Loucy (cell line): ENCODE measurements around the gene NCOA1.

ENCODE experiments used
- EZH2phosphoT487 ChIP-seq: fragments of 200-600 bp; IDR thresholded peaks from 2 replicates; pipeline ENCODE4 v1.6.1; 2018; ENCODE audit warnings: antibody characterized with exemption, mild to moderate bottlenecking, moderate library complexity, borderline replicate concordance
- TF ChIP-seq, protein P1 (sequence below): fragments of 200-600 bp; sonication (generic); conservative IDR thresholded peaks from 2 replicates; pipeline ENCODE4 v1.5.1; 2014; ENCODE audit warnings: mild to moderate bottlenecking, antibody characterized with exemption, low read length

DNA sequence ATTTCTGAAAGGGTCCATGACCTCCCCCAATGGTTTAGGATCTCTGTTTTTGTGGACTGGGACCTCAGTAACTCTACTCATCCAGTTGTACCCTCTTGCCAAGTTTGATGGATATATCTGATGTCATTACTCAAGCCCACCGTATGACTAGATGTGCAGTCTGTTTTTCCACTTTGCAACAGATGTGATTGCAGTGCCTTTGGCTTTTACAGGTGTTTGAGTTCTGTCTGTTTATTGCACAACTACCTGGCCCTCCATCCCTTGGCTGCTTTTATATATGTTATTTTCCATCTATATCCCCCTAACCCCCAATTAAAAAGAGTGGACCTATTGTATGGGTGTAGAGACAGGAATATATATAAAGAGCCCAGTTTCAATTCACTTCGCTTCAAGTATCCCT is 10.8 kb downstream of the NCOA1 start:
- TF ChIP-seq, protein P1, sequence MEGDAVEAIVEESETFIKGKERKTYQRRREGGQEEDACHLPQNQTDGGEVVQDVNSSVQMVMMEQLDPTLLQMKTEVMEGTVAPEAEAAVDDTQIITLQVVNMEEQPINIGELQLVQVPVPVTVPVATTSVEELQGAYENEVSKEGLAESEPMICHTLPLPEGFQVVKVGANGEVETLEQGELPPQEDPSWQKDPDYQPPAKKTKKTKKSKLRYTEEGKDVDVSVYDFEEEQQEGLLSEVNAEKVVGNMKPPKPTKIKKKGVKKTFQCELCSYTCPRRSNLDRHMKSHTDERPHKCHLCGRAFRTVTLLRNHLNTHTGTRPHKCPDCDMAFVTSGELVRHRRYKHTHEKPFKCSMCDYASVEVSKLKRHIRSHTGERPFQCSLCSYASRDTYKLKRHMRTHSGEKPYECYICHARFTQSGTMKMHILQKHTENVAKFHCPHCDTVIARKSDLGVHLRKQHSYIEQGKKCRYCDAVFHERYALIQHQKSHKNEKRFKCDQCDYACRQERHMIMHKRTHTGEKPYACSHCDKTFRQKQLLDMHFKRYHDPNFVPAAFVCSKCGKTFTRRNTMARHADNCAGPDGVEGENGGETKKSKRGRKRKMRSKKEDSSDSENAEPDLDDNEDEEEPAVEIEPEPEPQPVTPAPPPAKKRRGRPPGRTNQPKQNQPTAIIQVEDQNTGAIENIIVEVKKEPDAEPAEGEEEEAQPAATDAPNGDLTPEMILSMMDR = no peak
- TF ChIP-seq EZH2phosphoT487 = no peak
